ENCODE results near the gene FBXW2.

DNA sequence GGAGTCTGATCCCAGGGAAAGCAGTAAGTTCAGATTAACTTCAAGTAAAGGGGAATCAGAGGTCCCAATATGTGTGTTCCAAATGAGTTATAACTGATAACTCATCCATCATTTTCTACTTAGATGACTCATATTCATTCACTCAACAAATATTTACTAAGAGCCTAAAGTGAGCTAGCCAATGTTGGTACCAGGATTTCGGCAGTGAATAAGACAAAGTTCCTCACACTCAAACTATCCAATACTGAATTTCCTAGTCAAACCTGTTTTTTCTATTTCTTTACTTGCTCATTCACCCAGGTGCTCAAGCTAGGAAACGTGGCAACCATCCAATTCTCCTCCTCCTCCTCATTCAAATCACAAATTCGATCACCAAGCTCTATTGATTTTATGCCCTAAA is 25.8 kb downstream of the FBXW2 start:
- no peak for TF ChIP-seq POLR2A (IDR thresholded peaks at IDR 0.05)
- TF ChIP-seq, protein P1, sequence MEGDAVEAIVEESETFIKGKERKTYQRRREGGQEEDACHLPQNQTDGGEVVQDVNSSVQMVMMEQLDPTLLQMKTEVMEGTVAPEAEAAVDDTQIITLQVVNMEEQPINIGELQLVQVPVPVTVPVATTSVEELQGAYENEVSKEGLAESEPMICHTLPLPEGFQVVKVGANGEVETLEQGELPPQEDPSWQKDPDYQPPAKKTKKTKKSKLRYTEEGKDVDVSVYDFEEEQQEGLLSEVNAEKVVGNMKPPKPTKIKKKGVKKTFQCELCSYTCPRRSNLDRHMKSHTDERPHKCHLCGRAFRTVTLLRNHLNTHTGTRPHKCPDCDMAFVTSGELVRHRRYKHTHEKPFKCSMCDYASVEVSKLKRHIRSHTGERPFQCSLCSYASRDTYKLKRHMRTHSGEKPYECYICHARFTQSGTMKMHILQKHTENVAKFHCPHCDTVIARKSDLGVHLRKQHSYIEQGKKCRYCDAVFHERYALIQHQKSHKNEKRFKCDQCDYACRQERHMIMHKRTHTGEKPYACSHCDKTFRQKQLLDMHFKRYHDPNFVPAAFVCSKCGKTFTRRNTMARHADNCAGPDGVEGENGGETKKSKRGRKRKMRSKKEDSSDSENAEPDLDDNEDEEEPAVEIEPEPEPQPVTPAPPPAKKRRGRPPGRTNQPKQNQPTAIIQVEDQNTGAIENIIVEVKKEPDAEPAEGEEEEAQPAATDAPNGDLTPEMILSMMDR (IDR thresholded peaks at IDR 0.05): no peak

Measured in transverse colon (tissue), 3 donors.